H9 (cell line): Measurements from ENCODE around the gene NRG2. TPM values are rescaled to one million over a fixed set of nuclear protein-coding genes. Genes with fewer than 3 reads are reported as not detected.

Source experiments
- DNase-seq: peaks from one replicate; pipeline ENCODE4 v3.0.0-alpha.2; 2017
- H2AFZ ChIP-seq: one replicate; pipeline ENCODE4 v1.6.1; 2013; ENCODE audit warnings: mild to moderate bottlenecking, low read length, control low read depth, moderate library complexity
- H2AK5ac ChIP-seq: 2 replicates; pipeline ENCODE4 v1.6.1; 2013; ENCODE audit warnings: low read length, control low read depth, mixed read lengths; ENCODE audit not compliant: insufficient read length
- H2BK120ac ChIP-seq: one replicate; pipeline ENCODE4 v1.6.1; 2013; ENCODE audit warnings: low read depth, mild to moderate bottlenecking, low read length, control low read depth, inconsistent platforms; ENCODE audit not compliant: poor library complexity, severe bottlenecking
- H2BK12ac ChIP-seq: 2 replicates; pipeline ENCODE4 v1.6.1; 2013; ENCODE audit warnings: low read length, control low read depth, mixed read lengths, low read depth; ENCODE audit not compliant: insufficient read length
- H2BK15ac ChIP-seq: 2 replicates; pipeline ENCODE4 v1.6.1; 2013; ENCODE audit warnings: low read depth, low read length, control low read depth
- H2BK20ac ChIP-seq: one replicate; pipeline ENCODE4 v1.6.1; 2013; ENCODE audit warnings: low read depth, mild to moderate bottlenecking, low read length, control low read depth, inconsistent platforms; ENCODE audit not compliant: poor library complexity, severe bottlenecking
- H2BK5ac ChIP-seq: 2 replicates; pipeline ENCODE4 v1.6.1; 2013; ENCODE audit warnings: low read length, control low read depth, mixed read lengths; ENCODE audit not compliant: insufficient read length
- H3K14ac ChIP-seq: 2 replicates; pipeline ENCODE4 v1.6.1; 2013; ENCODE audit warnings: low read length, control low read depth; ENCODE audit not compliant: insufficient read depth
- H3K18ac ChIP-seq: 2 replicates; pipeline ENCODE4 v1.6.1; 2013; ENCODE audit warnings: low read depth, mild to moderate bottlenecking, mixed read lengths, low read length, control low read depth; ENCODE audit not compliant: insufficient read length
- H3K23ac ChIP-seq: 2 replicates; pipeline ENCODE4 v1.6.1; 2013; ENCODE audit warnings: low read length, control low read depth, mixed read lengths, low read depth; ENCODE audit not compliant: insufficient read length
- H3K23me2 ChIP-seq: 2 replicates; pipeline ENCODE4 v1.6.1; 2013; ENCODE audit warnings: low read depth, mild to moderate bottlenecking, mixed read lengths, low read length, control low read depth; ENCODE audit not compliant: insufficient read length, poor library complexity, severe bottlenecking
- H3K27ac ChIP-seq: 2 replicates; pipeline ENCODE4 v1.5.1; 2013; ENCODE audit warnings: low read length, control low read depth, mixed read lengths, low read depth; ENCODE audit not compliant: insufficient read length
- H3K27me3 ChIP-seq: 2 replicates; pipeline ENCODE4 v1.6.1; 2013; ENCODE audit warnings: low read length, control low read depth, inconsistent platforms; ENCODE audit not compliant: insufficient read depth
- H3K4ac ChIP-seq: 2 replicates; pipeline ENCODE4 v1.6.1; 2013; ENCODE audit warnings: low read depth, mild to moderate bottlenecking, control low read depth, inconsistent platforms, low read length, moderate library complexity
- H3K4me1 ChIP-seq: 2 replicates; pipeline ENCODE4 v1.6.1; 2013; ENCODE audit warnings: low read length, control low read depth, inconsistent platforms; ENCODE audit not compliant: insufficient read depth
- H3K4me2 ChIP-seq: 2 replicates; pipeline ENCODE4 v1.6.1; 2013; ENCODE audit warnings: low read length, control low read depth, mixed read lengths; ENCODE audit not compliant: insufficient read length, insufficient read depth
- H3K56ac ChIP-seq: 2 replicates; pipeline ENCODE4 v1.6.1; 2013; ENCODE audit warnings: low read depth, mild to moderate bottlenecking, mixed read lengths, low read length, control low read depth; ENCODE audit not compliant: insufficient read length
- H3K79me1 ChIP-seq: 2 replicates; pipeline ENCODE4 v1.6.1; 2013; ENCODE audit warnings: low read depth, mild to moderate bottlenecking, moderate library complexity, low read length, control low read depth, inconsistent platforms; ENCODE audit not compliant: insufficient read depth, poor library complexity, severe bottlenecking
- H3K79me2 ChIP-seq: 2 replicates; pipeline ENCODE4 v1.6.1; 2013; ENCODE audit warnings: low read length, control low read depth, inconsistent platforms; ENCODE audit not compliant: insufficient read depth
- H3K9ac ChIP-seq: 2 replicates; pipeline ENCODE4 v1.6.1; 2013; ENCODE audit warnings: low read length, control low read depth, mixed read lengths; ENCODE audit not compliant: insufficient read length; ENCODE audit errors: extremely low read depth
- H3K9me3 ChIP-seq: one replicate; pipeline ENCODE4 v1.6.1; 2013; ENCODE audit warnings: low read depth, low read length, inconsistent platforms; ENCODE audit not compliant: control insufficient read depth
- H3T11ph ChIP-seq: one replicate; pipeline ENCODE4 v1.6.1; 2013; ENCODE audit warnings: mild to moderate bottlenecking, low read length, control low read depth, inconsistent platforms
- H4K20me1 ChIP-seq: one replicate; pipeline ENCODE4 v1.6.1; 2013; ENCODE audit not compliant: control insufficient read depth, insufficient read length, insufficient read depth
- H4K5ac ChIP-seq: 2 replicates; pipeline ENCODE4 v1.6.1; 2013; ENCODE audit warnings: low read depth, mild to moderate bottlenecking, mixed read lengths, low read length, control low read depth; ENCODE audit not compliant: insufficient read length
- H4K8ac ChIP-seq: replicated peaks from 2 replicates; pipeline ENCODE4 v1.6.1; 2013; ENCODE audit warnings: low read length, control low read depth, mixed read lengths, low read depth; ENCODE audit not compliant: insufficient read length
- H4K91ac ChIP-seq: 2 replicates; pipeline ENCODE4 v1.6.1; 2013; ENCODE audit warnings: low read depth, mild to moderate bottlenecking, moderate library complexity, mixed read lengths, low read length, control low read depth; ENCODE audit not compliant: insufficient read length
- H3K27ac Mint-ChIP-seq, 3 experiments: 2 replicates in 2 of 3; 3 replicates in 1 of 3; pipeline ENCODE4 v1.8.0; 2020 to 2021; ENCODE audit warnings: mixed read lengths in 3 of 3, mild to moderate bottlenecking in 1 of 3, moderate library complexity in 1 of 3
- H3K27me3 Mint-ChIP-seq: 2 replicates; pipeline ENCODE4 v1.8.0; 2021; ENCODE audit warnings: low read depth, mild to moderate bottlenecking, moderate library complexity, mixed read lengths
- H3K36me3 Mint-ChIP-seq, 3 experiments: 2 replicates in 2 of 3; 3 replicates in 1 of 3; pipeline ENCODE4 v1.8.0; 2020 to 2021; ENCODE audit warnings: low read depth in 3 of 3, mixed read lengths in 3 of 3; ENCODE audit not compliant: insufficient read depth in 1 of 3
- H3K4me1 Mint-ChIP-seq, 2 experiments: 2 replicates each; pipeline ENCODE4 v1.8.0; 2020; ENCODE audit warnings: mixed read lengths in 2 of 2
- H3K4me3 Mint-ChIP-seq, 2 experiments: 2 replicates in 1 of 2; 3 replicates in 1 of 2; pipeline ENCODE4 v1.8.0; 2020 to 2021; ENCODE audit warnings: mild to moderate bottlenecking in 2 of 2, mixed read lengths in 2 of 2, moderate library complexity in 1 of 2
- H3K9me3 Mint-ChIP-seq, 2 experiments: 2 replicates in 1 of 2; 3 replicates in 1 of 2; pipeline ENCODE4 v1.8.0; 2020; ENCODE audit warnings: mild to moderate bottlenecking in 2 of 2, mixed read lengths in 2 of 2, moderate library complexity in 1 of 2
- WGBS: extraction: QIAGEN DNeasy Blood & Tissue Kit; methylation state at CpG from one replicate; pipeline ENCODE4 v1.1.7; 2013; ENCODE audit warnings: missing lambda C conversion rate, low lambda C conversion rate, mixed read lengths; ENCODE audit not compliant: insufficient read length; ENCODE audit errors: extremely low coverage; 5-methylcytosine and 5-hydroxymethylcytosine counted together
- total RNA-seq: library from RNA; stranded (reverse); gene quantifications from 2 replicates; pipeline ENCODE4 v1.2.1, GENCODE V29; 2021
- TF ChIP-seq, protein P1 (sequence below): fragments of 200-600 bp; sonication (generic); conservative IDR thresholded peaks from 3 replicates; pipeline ENCODE4 v1.8.0; 2021; ENCODE audit warnings: antibody characterized with exemption, mild to moderate bottlenecking

Gene NRG2
- total RNA-seq, 1 experiment from 2014 or later: not detected

GRCh38 chr5:140004174-140004573 is 38.9 kb downstream of the NRG2 start:
- Histone ChIP-seq H2AFZ (no peak overlapping the region), H4K8ac (no peak overlapping the region), H3K27ac (no peak overlapping the region), H3T11ph (no peak overlapping the region), H4K5ac (no peak overlapping the region), H3K14ac (no peak overlapping the region), H2AK5ac (no peak overlapping the region), H3K56ac (no peak overlapping the region), H3K23ac (no peak overlapping the region), H4K20me1 (no peaks in the 10 kb centered on the region), H3K27me3 (no peaks in the 10 kb centered on the region; the same call in 1 of the 2 replicates), H3K9me3 (no peaks in the 10 kb centered on the region), H2BK15ac (no peak overlapping the region), H2BK12ac (no peak overlapping the region), H3K4ac (no peak overlapping the region), H2BK5ac (no peak overlapping the region), H2BK120ac (no peak overlapping the region), H3K79me1 (no peaks in the 10 kb centered on the region), H3K18ac (no peak overlapping the region), H4K91ac (no peak overlapping the region), H3K4me1 (no peaks in the 10 kb centered on the region), H3K79me2 (no peaks in the 10 kb centered on the region), H3K4me2 (no peak overlapping the region), H3K23me2 (no peaks in the 10 kb centered on the region), H3K9ac (no peak overlapping the region), H2BK20ac (no peak overlapping the region)
- Mint-ChIP-seq H3K27me3 (peaks cover 77% of the 10 kb centered on the region), H3K4me3 (no peak overlapping the region), H3K9me3 (no peaks in the 10 kb centered on the region), H3K4me1 (peaks cover 3 to 7% of the 10 kb centered on the region in 2 experiments; a peak in 3 of 4 replicates), H3K27ac (no peak overlapping the region), H3K36me3 (no peaks in the 10 kb centered on the region)
- TF ChIP-seq, protein P1, sequence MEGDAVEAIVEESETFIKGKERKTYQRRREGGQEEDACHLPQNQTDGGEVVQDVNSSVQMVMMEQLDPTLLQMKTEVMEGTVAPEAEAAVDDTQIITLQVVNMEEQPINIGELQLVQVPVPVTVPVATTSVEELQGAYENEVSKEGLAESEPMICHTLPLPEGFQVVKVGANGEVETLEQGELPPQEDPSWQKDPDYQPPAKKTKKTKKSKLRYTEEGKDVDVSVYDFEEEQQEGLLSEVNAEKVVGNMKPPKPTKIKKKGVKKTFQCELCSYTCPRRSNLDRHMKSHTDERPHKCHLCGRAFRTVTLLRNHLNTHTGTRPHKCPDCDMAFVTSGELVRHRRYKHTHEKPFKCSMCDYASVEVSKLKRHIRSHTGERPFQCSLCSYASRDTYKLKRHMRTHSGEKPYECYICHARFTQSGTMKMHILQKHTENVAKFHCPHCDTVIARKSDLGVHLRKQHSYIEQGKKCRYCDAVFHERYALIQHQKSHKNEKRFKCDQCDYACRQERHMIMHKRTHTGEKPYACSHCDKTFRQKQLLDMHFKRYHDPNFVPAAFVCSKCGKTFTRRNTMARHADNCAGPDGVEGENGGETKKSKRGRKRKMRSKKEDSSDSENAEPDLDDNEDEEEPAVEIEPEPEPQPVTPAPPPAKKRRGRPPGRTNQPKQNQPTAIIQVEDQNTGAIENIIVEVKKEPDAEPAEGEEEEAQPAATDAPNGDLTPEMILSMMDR: no peak
- WGBS: no CpG with 5 or more reads among the region's 2 CpGs
- no peak for DNase-seq
